ENCODE data around the gene OR2T4. TPM values are rescaled to one million over a fixed set of nuclear protein-coding genes. Genes with fewer than 3 reads are reported as not detected.

Gene OR2T4, protein sequence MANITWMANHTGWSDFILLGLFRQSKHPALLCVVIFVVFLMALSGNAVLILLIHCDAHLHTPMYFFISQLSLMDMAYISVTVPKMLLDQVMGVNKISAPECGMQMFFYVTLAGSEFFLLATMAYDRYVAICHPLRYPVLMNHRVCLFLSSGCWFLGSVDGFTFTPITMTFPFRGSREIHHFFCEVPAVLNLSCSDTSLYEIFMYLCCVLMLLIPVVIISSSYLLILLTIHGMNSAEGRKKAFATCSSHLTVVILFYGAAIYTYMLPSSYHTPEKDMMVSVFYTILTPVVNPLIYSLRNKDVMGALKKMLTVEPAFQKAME
- total RNA-seq, result not detected in 2 replicates

DNA sequence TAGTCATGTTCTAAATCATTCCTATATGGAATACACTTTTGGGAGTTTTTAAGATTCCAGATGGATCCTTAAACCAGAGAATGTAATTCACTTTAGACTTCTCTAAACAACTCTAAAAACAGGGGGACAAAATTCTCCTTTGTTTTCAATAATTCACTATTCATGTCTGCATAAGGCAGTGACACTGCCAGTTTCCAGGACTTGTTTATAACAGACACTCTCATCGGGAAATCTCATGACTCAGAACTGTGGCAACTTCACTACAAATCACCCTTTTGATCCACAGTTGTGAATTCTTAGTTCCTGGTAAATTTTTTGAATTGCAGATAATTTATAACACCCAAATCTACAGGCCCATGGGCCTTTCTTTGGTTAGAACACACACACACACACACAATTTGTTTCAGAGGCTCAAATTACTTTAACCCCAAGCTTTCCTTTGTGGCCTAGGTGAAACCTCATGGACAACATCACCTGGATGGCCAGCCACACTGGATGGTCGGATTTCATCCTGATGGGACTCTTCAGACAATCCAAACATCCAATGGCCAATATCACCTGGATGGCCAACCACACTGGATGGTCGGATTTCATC, at the start of gene OR2T4:
Gene OR2T4, plus strand, starts transcription at position 545 of the 595 bp plus-strand sequence. Its CDS starts 0 bp downstream, at position 545.

DNA sequence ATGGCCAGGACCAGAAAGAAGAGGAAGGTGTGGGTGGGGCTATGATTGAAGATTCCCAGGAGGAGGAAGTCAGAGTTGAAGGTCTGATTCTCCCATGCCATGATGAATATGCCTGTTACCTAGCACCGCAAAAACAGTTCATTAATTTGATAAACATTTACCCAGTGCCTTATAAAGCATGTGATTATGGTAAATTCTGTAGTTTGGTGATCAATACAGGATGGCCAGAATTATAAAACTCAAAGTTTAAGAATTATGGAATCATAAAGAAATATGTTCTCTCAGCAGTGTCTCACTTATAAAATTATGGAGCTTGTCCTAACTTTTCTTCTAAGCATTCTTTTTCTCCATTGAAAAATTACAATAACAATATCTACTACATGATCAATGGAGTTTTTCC, 37.0 kb upstream of the OR2T4 start, which contains the start of gene OR2M7:
Gene OR2M7, minus strand, starts transcription at position 101 of the 400 bp plus-strand sequence. Its CDS starts 0 bp downstream, at position 101.

DNA sequence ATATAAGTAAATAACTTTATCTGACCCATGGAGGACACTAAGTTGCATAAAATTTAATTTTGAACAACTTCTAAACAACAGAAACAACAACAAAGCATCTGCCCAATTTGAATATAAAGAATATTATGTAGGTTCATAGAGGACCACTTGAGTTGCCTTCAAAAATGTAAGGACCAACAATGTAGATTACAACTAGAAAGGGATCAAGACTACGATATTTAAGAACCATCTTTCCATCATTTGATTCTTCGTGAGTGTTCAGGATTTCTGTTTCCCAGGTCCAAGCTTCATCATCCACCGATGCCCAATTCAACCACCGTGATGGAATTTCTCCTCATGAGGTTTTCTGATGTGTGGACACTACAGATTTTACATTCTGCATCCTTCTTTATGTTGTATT, 13.0 kb upstream of the OR2T4 start, which contains the start of gene OR14C36:
Gene OR14C36, plus strand, starts transcription at position 301 of the 400 bp plus-strand sequence. Its CDS starts 0 bp downstream, at position 301.

DNA sequence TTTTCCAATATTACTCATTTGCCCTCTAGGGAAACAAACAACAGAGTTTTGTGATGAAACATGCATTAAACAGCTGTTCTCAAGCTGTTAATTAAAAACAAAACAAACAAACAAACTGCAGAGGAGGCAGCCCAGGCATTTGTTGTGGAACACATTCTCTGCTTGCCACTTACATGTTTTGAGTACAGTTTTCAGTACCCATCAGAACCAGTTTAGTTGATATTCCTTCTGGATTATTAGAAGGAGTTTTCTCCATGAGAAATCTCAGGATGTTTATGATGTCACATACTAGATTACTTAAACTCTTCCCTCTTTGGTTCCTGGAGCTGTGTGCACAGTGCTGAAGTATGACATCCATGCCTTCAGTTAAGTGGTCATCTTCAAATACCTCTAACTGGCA, 14.0 kb downstream of the OR2T4 start, which contains the start of gene OR2T6:
Gene OR2T6, plus strand, starts transcription at position 301 of the 400 bp plus-strand sequence. CDS start 11,863 bp downstream, outside the sequence.

GRCh38 chr1:248402748-248403147, 41.3 kb downstream of the OR2T4 start, which contains the start of gene OR2T1:
Gene OR2T1, plus strand, starts transcription at chr1:248403048. Its CDS starts 3,100 bp downstream, at chr1:248406148.

Other genes starting within 250 kb of the OR2T4 start
- not detected in 2 replicates for gene OR2M5, start 216.5 kb upstream of the OR2T4 start, total RNA-seq
- not detected in 2 replicates for gene OR2M2, start 186.8 kb upstream of the OR2T4 start, total RNA-seq
- under 0.01 TPM in 1 of 2 replicates, not detected in the other for gene OR2M3, start 164.4 kb upstream of the OR2T4 start, total RNA-seq
- gene OR2M4, start 130.2 kb upstream of the OR2T4 start, total RNA-seq, result not detected in 2 replicates
- not detected in 2 replicates for gene OR2T33, start 83.7 kb upstream of the OR2T4 start, total RNA-seq
- not detected in 2 replicates for gene OR2T12, start 58.2 kb upstream of the OR2T4 start, total RNA-seq
- gene OR2M7, start 37.1 kb upstream of the OR2T4 start, total RNA-seq, result not detected in 2 replicates
- gene OR14C36, start 12.9 kb upstream of the OR2T4 start, total RNA-seq, result not detected in 2 replicates
- gene OR2T6, start 14.1 kb downstream of the OR2T4 start, total RNA-seq, result not detected in 2 replicates
- gene OR2T1, start 41.4 kb downstream of the OR2T4 start, total RNA-seq, result not detected in 2 replicates
- gene OR2T2, start 84.0 kb downstream of the OR2T4 start, total RNA-seq, result not detected in 2 replicates
- not detected in 2 replicates for gene OR2T3, start 111.7 kb downstream of the OR2T4 start, total RNA-seq
- not detected in 2 replicates for gene OR2T5, start 126.9 kb downstream of the OR2T4 start, total RNA-seq
- under 0.01 TPM in 1 of 2 replicates, not detected in the other for gene OR2G6, start 146.4 kb downstream of the OR2T4 start, total RNA-seq
- not detected in 2 replicates for gene OR2T29, start 201.1 kb downstream of the OR2T4 start, total RNA-seq
- not detected in 2 replicates for gene OR2T34, start 213.1 kb downstream of the OR2T4 start, total RNA-seq
- under 0.01 TPM in 1 of 2 replicates, not detected in the other for gene OR2T10, start 236.0 kb downstream of the OR2T4 start, total RNA-seq